ENCODE data around the gene IL13.
"Not testable (repeated sequence)": the region's sequence is repeated elsewhere in the genome, so short reads cannot be mapped to it uniquely, and the experiment has no call there.

Gene IL13

DNA sequence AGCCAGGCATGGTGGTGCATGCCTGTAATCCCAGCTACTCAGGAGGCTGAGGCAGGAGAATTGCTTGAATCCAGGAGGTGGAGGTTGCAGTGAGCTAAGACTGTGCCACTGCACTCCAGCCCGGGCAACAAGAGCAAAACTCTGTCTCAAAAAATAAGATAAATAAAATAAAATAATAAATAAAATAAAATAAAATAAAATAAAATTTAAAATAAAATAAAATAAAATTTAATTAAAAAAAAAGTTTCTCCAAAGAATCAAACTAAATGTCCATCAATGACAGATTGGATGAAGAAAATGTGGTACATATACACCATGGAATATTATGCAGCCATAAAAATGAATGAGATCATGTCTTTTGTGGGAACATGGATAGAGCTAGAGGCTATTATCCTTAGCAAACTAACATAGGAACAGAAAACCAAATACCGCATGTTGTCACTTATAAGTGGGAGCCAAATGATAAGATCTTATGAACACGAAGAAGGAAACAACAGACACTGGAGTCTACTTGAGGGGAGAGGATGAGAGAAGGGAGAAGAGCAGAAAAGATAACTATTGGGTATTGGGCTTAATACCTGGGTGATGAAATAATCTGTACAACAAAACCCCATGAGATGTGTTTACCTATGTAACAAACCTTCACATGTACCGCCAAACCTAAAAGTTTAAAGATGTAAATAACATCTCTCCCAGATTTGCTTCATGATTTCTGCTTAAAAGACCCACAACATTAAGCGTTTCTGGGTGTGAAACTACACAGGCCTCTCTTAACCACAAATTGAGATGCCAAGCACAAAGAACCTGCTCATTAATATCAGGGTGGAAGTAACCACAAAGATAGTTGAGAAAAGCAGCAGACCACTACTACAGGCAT lies 34.0 kb downstream of the IL13 start:
- DNase-seq: not testable (repeated sequence)

DNA sequence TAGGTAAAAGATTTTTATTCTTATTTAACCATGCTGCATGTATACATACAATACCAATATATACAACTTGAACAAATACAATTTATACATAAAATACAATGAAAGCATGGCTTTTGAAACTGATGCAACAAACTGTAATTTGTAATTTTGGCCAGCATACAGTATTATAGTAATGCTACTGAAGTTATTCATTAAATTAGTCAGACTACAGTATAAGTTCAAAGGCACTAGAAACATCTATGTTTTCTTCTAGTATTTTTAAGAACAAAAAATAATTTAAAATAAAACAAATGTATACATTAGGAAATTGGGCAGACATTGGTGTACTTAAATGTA lies 34.6 kb downstream of the IL13 start:
- DNase-seq: no peak

DNA sequence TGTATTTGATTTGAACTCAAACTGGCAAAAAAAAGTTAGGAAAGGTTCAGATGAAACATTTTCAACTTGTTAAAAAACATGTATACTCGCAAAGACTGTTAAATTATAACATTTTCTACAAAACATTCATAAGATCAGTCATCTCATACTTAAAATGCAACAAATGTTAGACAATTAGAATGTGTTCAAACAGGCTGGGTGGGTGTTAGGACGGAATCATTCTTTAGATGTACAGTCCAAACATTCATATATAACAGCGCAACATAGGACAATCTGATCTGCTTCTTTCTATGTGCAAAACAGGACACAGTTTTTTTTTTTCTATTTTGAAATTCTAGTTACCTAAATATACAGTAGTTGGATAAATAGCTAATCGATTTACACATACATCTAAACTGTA lies 38.0 kb downstream of the IL13 start:
- DNase-seq: no peak

DNA sequence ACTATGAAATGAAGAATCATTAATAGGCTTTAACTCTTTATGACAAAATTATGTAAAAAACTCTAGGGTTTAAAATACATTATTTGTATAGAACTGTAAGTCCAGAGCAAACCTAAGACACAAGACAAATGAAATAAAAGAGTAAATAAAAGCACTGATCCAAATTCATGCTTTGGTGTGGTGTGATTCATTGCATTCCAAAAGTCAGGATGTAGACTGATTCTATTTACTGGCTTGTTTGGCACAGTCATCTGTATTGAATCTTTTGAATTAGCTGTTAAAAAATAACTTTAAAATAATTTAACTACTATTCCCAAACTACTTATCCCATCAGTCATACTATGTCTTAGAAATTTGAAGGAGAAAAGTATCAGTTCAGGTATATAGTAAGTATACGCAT lies 46.9 kb downstream of the IL13 start:
- DNase-seq: no peak

DNA sequence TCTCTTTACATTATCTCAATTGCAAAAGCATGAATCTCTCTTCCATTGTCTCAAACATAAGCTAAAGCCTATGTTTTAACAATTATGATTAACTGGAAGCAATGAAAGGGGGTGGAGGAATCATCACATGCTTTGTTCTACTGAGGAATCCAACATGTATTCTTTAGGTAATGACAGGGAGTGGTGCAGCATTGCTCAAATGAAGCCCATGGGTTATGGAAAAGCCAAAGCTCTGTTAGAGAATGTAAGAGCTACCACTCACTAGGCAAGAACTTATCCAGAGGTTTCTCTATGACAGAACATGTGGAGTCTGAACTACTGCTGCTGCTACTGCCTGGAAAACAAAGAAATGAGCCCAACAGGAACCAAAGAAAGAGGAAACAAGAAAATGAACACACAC lies 50.7 kb downstream of the IL13 start:
- DNase-seq: no peak
